K562 (cell line): ENCODE measurements around the gene NT5C. TPM values are rescaled to one million over a fixed set of nuclear protein-coding genes. Genes with fewer than 3 reads are reported as not detected.

Source experiments
- PBX2 ChIP-seq, 2 experiments: IDR thresholded peaks in 1 of 2; conservative IDR thresholded peaks in 1 of 2; 2 replicates each; pipeline ENCODE4 v1.6.1; 2016; ENCODE audit warnings: low read depth in 2 of 2, mild to moderate bottlenecking in 1 of 2, missing compliant biosample characterization in 1 of 2, missing genetic modification characterization in 1 of 2, moderate library complexity in 1 of 2
- SRSF3 ChIP-seq: fragments of 200-400 bp; formaldehyde crosslinking; IDR thresholded peaks from 2 replicates; pipeline ENCODE4 v1.6.1; 2016; ENCODE audit warnings: mild to moderate bottlenecking, low read length, moderate library complexity; ENCODE audit not compliant: insufficient read depth
- ZBTB49 ChIP-seq: sonication (generic); formaldehyde crosslinking; IDR thresholded peaks from 2 replicates; pipeline ENCODE4 v1.8.0; 2022; ENCODE audit warnings: missing genetic modification reagents, mild to moderate bottlenecking, borderline replicate concordance
- ZFX ChIP-seq: sonication (generic); formaldehyde crosslinking; IDR thresholded peaks from 2 replicates; pipeline ENCODE4 v1.8.0; 2022; ENCODE audit warnings: mild to moderate bottlenecking, missing genetic modification reagents, moderate library complexity
- ZNF318 ChIP-seq, 2 experiments: fragments of 450-650 bp; IDR thresholded peaks; 2 replicates each; pipeline ENCODE4 v1.6.1; 2016; ENCODE audit warnings: mild to moderate bottlenecking in 2 of 2, borderline replicate concordance in 1 of 2, low read depth in 1 of 2, moderate library complexity in 1 of 2
- polyA plus RNA-seq, 8 experiments: library from polyadenylated mRNA; depleted of rRNA in 4 of 8; stranded (reverse) in 5 of 8; unstranded in 3 of 8; fragments of >200 nt; fragmentation: Nextera tagmentation in 2 of 8; fragmentation: Illumina TruSeq in 1 of 8; extraction: Ambion mirVana in 2 of 8; extraction: Trizol in 1 of 8; gene quantifications; 2 replicates each; pipeline versions ENCODE4 v1.2.1 to v1.2.3, GENCODE V29; 2011 to 2014; ENCODE audit warnings: inconsistent platforms in 1 of 8, missing spikeins in 1 of 8
- total RNA-seq, 7 experiments: library from RNA; depleted of rRNA in 6 of 7; stranded (reverse); fragments of >200 nt in 6 of 7; fragmentation: Illumina TruSeq in 2 of 7; extraction: Trizol in 2 of 7; gene quantifications; 2 replicates each; pipeline versions ENCODE4 v1.2.1 to v1.2.3, GENCODE V29; 2011 to 2021; ENCODE audit warnings: low replicate concordance in 1 of 7

The NT5C gene
- total and polyA plus RNA-seq, 9 of the 15 experiments (the other 6 are each of a cell fraction or from before 2014, with no cell fraction given) = 2.9 to 205 (median 45.0) TPM

GRCh38 chr17:75102385-75102821 lies 29.1 kb downstream of the NT5C start (continued):
- peak in 1 of 2 experiments; percentile 87; a peak in 2 of 4 replicates for TF ChIP-seq ZNF318 (IDR thresholded peaks at IDR 0.05; ENCODE audit: borderline replicate concordance in 1 of 2, low read depth in 1 of 2)
- no peak for TF ChIP-seq ZBTB49
- TF ChIP-seq PBX2 (CRISPR knock-in tag; IDR thresholded peaks at IDR 0.05; ENCODE audit: low read depth) = peak; percentile 68
- peak; percentile 92 for TF ChIP-seq PBX2 (tag; conservative IDR thresholded peaks at IDR 0.05; ENCODE audit: low read depth)
- TF ChIP-seq ZFX = peak; percentile 41; the same call in 1 of the 2 replicates
- TF ChIP-seq SRSF3 = no peak
